Central memory CD4-positive, alpha-beta T cell (primary cell): ENCODE measurements around the gene LIX1.
"Not testable (repeated sequence)": the region's sequence is repeated elsewhere in the genome, so short reads cannot be mapped to it uniquely, and the experiment has no call there.

Experiments
- DNase-seq: peaks from one replicate; pipeline ENCODE4 v3.0.0; 2022

LIX1 gene

GRCh38 chr5:97141031-97141430, 1.4 kb downstream of the LIX1 start:
- DNase-seq, result no peak

- DNase-seq, result not testable (repeated sequence)
Observed at GRCh38 chr5:97140250-97140649, 2.2 kb downstream of the LIX1 start.

- no peak for DNase-seq
Observed at GRCh38 chr5:97136475-97136874, 5.9 kb downstream of the LIX1 start.

GRCh38 chr5:97135868-97136267, 6.5 kb downstream of the LIX1 start:
- DNase-seq, result no peak

GRCh38 chr5:97134634-97135033, 7.8 kb downstream of the LIX1 start:
- no peak for DNase-seq

GRCh38 chr5:97133101-97133500, 9.3 kb downstream of the LIX1 start:
- DNase-seq, result no peak

- DNase-seq, result no peak
Observed at GRCh38 chr5:97131921-97132320, 10.5 kb downstream of the LIX1 start.

- no peak for DNase-seq
Observed at GRCh38 chr5:97131139-97131710, 11.2 kb downstream of the LIX1 start.

GRCh38 chr5:97127727-97128126, 14.7 kb downstream of the LIX1 start:
- DNase-seq, result no peak

GRCh38 chr5:97125125-97125683, 17.2 kb downstream of the LIX1 start:
- DNase-seq, result no peak

GRCh38 chr5:97124335-97124734, 18.1 kb downstream of the LIX1 start:
- DNase-seq, result no peak

GRCh38 chr5:97121848-97122247, 20.6 kb downstream of the LIX1 start:
- DNase-seq, result no peak

- no peak for DNase-seq
Observed at GRCh38 chr5:97120195-97120594, 22.2 kb downstream of the LIX1 start.

GRCh38 chr5:97119007-97119390, 23.4 kb downstream of the LIX1 start:
- DNase-seq, result no peak

GRCh38 chr5:97118261-97119006, 24.0 kb downstream of the LIX1 start:
- DNase-seq, result no peak

- DNase-seq, result no peak
Observed at GRCh38 chr5:97115932-97116331, 26.5 kb downstream of the LIX1 start.

- no peak for DNase-seq
Observed at GRCh38 chr5:97112230-97112629, 30.2 kb downstream of the LIX1 start.

GRCh38 chr5:97111616-97112015, 30.8 kb downstream of the LIX1 start:
- no peak for DNase-seq

GRCh38 chr5:97111004-97111403, 31.4 kb downstream of the LIX1 start:
- no peak for DNase-seq

- no peak for DNase-seq
Observed at GRCh38 chr5:97107318-97107717, 35.1 kb downstream of the LIX1 start.

GRCh38 chr5:97106216-97106581, 36.2 kb downstream of the LIX1 start:
- DNase-seq, result no peak

GRCh38 chr5:97105501-97106215, 36.8 kb downstream of the LIX1 start:
- no peak for DNase-seq

GRCh38 chr5:97102010-97102470, 40.4 kb downstream of the LIX1 start:
- no peak for DNase-seq
